ENCODE results near the gene NTRK2.
A peak's percentile ranks its signal among the peaks of the same experiment; 100 is the strongest.

NTRK2 gene

DNA sequence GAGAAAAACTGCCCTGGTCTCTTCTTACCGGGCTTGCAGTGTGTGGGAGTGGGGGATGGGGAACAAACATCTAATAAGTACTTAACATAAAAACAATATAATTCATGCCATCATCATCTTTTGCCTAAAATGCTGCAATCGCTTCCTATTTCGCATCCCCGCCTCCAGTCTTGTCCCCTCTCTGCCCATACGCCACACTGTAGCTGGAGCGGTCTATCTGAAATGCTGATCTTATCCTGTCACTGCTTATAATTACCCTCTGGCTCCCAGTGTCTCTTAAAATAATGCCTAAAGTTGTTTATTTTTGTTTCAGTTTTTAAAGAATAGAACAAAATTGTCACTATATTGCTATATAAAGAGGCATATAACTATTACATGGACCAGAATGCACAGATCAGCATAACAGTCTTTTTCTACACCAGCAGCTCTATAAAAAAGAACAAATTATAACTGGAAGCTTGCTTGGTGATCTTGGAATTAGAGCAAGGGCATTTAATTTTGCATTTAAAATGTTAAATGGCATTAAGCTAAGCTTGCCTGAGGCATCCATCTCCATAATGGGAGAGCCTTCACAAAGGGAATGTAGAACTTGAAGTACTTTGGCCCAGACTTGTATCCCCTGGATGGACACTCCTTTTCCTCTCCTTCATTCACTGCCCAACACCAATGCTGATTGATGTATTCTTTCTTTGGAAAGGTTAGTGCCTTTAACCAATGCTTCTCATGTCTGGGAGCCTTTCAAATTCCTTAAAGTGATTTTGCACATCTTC is 12.2 kb downstream of the NTRK2 start:
- no peak for DNase-seq (ENCODE audit: low spot score)

DNA sequence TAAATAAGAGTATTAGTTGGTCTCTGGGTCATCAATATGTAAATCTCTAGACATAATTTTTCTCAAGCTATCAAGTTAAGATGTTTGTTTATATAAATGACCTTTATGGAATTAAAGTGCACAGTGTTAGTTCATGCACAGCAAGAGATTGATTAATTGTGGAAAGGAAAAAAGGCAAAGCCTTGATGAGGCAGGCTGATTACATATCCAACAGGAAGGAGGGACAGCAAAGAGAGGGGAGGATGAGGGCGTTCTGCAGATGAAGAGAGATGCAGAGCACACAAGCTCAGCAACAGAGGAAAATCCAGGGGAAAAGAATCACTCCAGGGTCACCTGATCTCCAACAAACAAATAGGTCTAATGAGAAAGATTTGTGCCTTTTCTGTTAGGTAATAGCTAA is 16.5 kb downstream of the NTRK2 start:
- no peak for DNase-seq (ENCODE audit: low spot score)

DNA sequence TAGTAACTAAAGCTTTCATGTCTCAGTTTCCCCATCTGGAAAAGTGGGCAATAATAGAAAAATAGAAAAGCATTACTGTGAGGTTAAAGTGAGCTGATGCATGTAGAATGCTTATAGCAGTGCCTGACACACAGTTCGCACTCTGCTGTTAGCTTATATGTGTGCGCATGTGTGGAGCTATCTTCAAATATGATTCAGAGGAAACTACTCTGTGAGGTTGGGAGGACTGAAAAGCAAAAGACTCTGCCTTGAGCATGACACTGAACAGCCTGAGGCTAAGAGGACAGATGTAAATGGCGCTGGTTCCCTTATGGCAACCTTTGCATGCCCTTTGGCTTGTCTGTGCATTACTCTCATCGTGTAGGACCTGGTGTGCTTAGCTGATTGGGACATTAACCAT is 19.4 kb downstream of the NTRK2 start:
- DNase-seq (ENCODE audit: low spot score), result no peak

DNA sequence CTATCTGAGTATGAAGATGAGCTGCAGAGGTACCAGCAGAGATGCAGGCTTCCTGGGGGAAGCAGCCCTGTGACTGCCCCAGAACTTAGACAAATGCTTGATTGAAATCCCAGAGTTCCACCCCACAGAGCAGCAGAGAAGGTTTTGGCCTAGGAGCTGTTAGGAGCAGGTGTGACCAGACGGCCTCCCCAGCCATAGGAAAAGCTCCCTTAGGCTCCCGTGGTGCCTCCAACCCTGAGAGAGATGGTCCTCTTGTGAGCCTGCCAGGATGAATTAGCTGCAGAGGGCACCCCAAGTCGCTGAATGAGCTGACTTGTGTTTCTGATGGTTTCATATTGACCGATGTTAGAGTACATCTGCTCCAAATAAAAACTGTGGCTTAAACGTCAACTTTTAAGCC is 22.1 kb downstream of the NTRK2 start:
- DNase-seq (ENCODE audit: low spot score), result no peak

DNA sequence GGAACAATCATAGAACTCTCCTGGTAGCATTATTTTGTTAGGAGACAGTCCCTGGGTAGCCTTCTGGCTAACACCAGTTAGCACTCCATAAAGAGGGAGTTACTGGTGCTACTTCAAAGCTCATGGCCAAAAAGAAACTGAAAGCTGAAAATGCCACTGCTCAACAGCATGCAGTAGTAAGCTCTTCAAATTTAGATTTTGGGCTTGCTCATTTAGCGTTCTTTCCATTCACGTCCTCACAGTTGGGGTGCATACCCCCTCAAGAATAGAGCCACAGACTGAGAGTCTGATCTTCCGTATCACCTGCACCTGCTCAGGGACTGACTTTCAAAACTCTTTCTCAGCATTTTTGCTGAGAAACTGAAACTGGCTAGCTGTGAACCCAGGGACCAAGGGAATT is 24.7 kb downstream of the NTRK2 start:
- DNase-seq (ENCODE audit: low spot score), result no peak

DNA sequence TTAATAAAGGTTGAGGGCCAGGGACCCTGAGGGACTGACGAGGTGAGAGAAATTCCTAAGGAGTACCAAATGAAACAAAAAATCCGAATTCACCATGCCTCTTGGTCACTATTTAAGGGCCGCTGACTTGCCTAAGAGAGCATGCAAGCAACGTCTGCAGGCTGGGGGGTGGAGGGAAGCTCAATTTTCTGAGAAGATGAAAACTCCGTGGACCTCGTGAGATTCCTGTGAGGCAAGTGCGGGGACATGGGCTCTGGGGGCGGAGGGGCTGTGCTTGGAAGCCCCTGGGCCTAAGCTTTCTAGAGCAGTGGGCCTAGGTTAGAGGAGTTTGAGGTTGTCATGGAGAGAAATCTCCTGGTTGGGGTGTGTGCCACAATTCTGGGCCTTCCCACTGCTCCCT is 27.5 kb downstream of the NTRK2 start:
- no peak for DNase-seq (ENCODE audit: low spot score)

GRCh38 chr9:84697509-84698114 is 28.1 kb downstream of the NTRK2 start:
- DNase-seq (ENCODE audit: low spot score), result peak; percentile 69

- DNase-seq (ENCODE audit: low spot score), result no peak
These were observed 28.8 kb downstream of the NTRK2 start for GRCh38 chr9:84698323-84698722.

DNA sequence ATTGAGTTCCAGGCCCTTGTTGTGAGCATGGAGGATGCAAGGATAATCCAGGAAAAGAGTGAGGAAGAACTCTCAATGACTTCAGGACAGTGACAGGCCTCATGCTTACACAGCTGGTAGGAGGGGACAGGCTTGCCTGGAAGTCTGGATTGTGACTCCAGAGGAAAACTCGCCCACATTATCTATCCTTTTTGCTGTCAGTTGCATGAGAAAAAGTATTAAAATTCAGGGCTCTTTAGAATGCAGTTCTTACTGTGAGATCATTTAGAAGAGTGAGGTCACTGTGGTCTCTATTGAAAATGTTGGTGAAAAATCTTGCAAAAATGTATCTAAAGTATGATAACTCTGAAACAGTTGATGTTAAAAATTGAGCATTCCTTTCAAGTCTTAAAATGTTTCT is 30.5 kb downstream of the NTRK2 start:
- peak; percentile 33 for DNase-seq (ENCODE audit: low spot score)

- DNase-seq (ENCODE audit: low spot score), result no peak
These were observed 32.3 kb downstream of the NTRK2 start for GRCh38 chr9:84701801-84702200.

DNA sequence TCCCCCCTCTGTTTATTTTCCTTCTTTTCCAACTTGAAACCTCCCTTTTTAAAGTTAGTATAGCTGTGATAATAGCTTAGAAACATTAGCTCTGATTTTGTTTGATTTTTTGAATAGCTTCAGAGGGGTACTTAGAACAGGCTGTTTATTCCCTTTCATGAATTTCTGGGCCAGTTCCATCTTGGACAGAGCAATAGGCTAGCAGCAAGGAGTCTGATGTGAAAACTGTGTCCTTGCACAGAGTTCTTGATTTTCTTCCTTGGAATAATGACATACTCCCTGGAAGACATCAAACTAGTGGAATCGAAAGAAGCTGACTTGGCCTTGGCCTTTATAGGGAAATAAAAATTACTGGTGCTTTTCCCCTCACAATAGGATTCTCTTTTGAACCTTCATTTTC is 32.9 kb downstream of the NTRK2 start:
- DNase-seq (ENCODE audit: low spot score), result no peak

DNA sequence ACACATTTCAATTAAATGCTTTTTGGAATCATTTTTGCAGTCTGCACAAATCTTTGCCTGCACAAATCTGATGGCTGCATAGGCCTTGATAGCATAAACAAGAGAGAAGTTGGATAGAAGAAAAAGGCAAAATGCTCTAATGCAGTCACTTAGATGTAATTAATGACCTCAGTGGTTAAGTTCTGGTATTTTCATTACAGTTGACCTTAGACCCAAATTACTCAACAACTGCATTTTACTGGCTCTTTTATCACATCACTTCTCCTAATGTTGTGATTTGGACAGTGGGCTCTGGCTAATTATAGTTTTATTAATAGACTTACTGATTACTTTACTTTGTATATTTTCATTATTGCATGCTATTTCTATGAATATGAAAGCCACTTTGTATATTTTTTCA is 34.3 kb downstream of the NTRK2 start:
- DNase-seq (ENCODE audit: low spot score), result no peak

DNA sequence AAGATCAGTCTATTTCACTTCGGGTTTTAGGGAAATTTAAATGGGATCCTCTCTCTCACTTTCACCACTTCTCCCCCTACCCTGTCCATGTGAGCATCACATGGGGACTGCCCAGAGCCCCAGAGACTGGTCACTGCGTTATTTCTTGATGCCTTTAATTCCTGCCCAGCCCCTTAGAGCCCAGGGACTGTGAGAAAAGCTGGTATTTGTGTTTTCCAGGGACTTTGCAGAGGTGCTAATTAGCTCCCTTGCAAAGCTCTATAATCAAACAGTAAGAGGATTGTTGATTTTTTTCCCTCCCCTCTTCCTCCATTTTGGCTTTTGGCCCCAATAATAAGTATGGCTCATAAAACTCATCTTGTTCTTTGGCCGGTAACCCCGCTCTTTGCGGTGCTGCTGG is 35.6 kb downstream of the NTRK2 start:
- no peak for DNase-seq (ENCODE audit: low spot score)

- no peak for DNase-seq (ENCODE audit: low spot score)
These were observed 38.9 kb downstream of the NTRK2 start for GRCh38 chr9:84708400-84708799.

GRCh38 chr9:84709056-84709455 is 39.5 kb downstream of the NTRK2 start:
- peak; percentile 66 for DNase-seq (ENCODE audit: low spot score)

GRCh38 chr9:84710701-84711397 is 41.3 kb downstream of the NTRK2 start:
- no peak for DNase-seq (ENCODE audit: low spot score)

DNA sequence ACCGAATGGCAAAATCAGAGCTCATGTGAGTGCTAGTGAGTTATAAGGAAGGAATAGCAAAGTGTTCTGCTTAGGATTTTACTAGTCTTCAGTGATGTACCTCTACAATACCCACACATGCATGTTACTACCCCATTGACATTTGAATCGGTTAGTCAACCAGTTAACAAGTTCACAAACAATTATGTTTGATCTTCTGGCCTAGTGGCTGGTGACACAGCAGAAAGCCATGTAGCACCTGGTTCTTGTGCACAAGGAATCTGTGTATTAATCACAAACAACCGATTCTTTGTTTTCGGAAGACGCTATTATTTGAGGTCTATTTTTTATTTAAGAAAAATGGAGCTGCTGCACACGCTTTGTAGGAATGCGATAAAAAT is 41.9 kb downstream of the NTRK2 start:
- no peak for DNase-seq (ENCODE audit: low spot score)

DNA sequence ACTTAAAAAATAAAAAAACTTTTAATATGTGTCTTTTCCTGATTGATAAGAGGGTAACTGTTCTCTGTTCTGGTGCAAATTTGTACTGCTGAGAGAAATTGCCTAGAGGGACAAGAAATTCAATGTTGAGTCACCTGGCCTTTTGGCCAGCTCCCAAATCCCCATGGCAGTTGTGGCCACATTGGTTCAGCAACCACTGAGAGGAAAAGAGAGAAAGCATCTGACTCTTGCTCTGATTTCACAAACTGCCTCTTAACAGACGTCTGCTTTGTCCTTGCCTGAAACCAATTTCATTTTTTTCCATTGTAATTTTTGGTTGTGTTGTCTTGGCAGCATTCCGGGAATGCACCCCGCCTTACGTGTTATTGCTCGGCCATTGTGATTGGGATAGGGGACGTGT is 42.4 kb downstream of the NTRK2 start:
- no peak for DNase-seq (ENCODE audit: low spot score)

DNA sequence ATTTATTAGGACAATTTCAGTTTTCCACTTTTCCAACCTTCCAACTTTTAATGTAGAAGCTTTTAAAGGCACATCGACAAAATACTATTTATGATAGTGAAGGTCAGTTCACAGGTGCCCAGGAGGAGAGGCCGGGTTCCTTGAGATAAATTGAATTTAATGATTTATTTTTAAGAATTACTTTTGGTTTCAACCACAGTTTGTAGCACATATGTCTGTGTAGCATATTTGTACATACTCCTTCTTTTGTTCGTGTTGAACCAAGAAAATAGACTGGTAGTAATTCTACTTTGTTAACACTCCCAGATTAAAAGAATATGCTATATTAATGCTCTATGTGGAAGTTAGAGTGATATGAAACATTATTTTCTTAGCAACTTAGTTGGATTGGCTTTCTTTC is 46.7 kb downstream of the NTRK2 start:
- no peak for DNase-seq (ENCODE audit: low spot score)

DNA sequence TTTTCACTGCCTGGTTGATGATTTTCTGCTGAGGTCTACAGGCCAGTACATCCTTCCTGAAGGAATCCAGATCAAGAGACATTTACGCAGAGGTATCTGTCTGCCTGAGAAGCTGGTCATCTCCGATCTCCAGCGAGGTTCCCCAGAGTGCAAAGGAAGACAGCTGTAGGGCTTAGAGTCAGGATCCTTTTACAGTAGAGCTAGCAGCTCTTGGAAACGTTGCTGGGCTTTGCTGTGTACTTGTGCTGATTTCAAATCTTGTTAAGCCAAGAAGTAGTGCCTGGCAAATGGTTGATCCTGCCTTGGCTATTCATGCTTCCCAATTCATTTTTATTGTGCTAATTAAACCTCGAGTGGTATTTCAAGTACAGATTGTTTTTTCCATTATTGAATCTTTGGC is 48.9 kb downstream of the NTRK2 start:
- DNase-seq (ENCODE audit: low spot score), result no peak

DNA sequence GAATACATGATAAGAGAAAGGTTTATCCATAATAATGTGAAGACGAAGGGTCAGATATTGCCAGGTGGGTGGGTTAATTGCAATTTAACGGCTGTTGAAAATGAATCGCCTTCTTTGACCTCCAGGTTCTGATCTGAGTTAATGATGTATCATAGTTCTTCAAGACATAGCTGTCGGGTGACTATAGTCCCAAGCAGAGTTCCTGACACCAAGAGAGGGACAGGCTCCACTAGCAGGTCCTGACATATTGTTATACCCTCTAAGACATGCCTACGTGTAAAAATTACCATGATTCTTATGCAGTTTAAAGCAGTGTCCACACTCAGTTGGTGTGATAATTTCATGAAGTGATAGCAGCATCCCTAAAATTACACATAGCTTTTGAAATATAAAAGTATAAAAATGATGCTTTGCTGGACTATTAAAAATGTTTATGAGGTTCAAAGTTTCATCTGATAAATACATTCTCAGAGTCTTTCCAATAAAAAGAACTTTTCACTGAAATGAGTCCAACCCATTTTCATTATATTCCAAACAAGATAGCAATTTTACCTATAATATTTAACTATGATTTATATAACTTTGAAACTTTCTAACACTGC is 53.0 kb downstream of the NTRK2 start:
- DNase-seq (ENCODE audit: low spot score), result no peak

GRCh38 chr9:84723426-84723825 is 53.9 kb downstream of the NTRK2 start:
- DNase-seq (ENCODE audit: low spot score), result no peak

DNA sequence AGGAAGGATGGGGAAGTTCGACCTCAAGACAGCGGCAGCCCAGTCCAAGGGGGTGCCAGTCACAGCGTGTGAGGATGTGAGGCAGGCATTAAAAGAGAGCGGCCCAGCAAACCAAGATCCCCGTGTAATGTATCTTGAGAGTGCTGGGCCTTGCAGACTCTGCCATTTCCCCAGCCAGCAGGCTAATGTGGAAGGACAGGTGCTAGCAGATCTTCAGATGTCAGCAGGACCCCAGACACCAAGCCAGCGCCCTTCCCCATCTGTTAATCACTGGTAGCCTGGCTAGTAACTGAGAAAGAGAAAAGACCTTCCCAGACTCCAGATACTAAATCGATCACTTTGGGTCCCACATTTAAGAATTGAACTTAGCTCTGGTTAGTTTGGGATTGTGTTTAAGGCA is 62.2 kb downstream of the NTRK2 start:
- no peak for DNase-seq (ENCODE audit: low spot score)

Measured in hepatic stellate cell (primary cell).